Prostate gland (tissue), 2 donors: Measurements from ENCODE around the gene EXOC6. TPM values are rescaled to one million over a fixed set of nuclear protein-coding genes. Genes with fewer than 3 reads are reported as not detected.

ENCODE experiments used
- DNase-seq: peaks from one replicate; pipeline ENCODE4 v3.0.0-alpha.2; 2019; ENCODE audit warnings: low spot score
- H3K27ac ChIP-seq, 2 donors: fragments of 200-600 bp; sonication (generic); 2 replicates each; pipeline ENCODE4 v1.5.1; 2017 to 2019
- H3K27me3 ChIP-seq: fragments of 200-600 bp; sonication (generic); replicated peaks from 2 replicates; pipeline ENCODE4 v1.5.1; 2019; ENCODE audit not compliant: insufficient read depth
- H3K36me3 ChIP-seq, 2 donors: fragments of 200-600 bp; sonication (generic); 1 replicate in 1 of 2; 2 replicates in 1 of 2; pipeline versions ENCODE4 v1.5.1 to v1.8.1; 2017 to 2019
- H3K4me1 ChIP-seq: fragments of 200-600 bp; sonication (generic); replicated peaks from 2 replicates; pipeline ENCODE4 v1.5.1; 2019
- H3K4me3 ChIP-seq, 2 donors: fragments of 200-600 bp; sonication (generic); 2 replicates each; pipeline ENCODE4 v1.5.1; 2017 to 2019
- H3K9me3 ChIP-seq: fragments of 200-600 bp; sonication (generic); 2 replicates; pipeline ENCODE4 v1.5.1; 2017
- POLR2A ChIP-seq: fragments of 450-650 bp; IDR thresholded peaks from one replicate; pipeline ENCODE4 v1.6.1; 2016; ENCODE audit warnings: antibody characterized with exemption, mild to moderate bottlenecking
- POLR2AphosphoS5 ChIP-seq: sonication (generic); formaldehyde crosslinking; IDR thresholded peaks from one replicate; pipeline ENCODE4 v1.6.1; 2017; ENCODE audit warnings: antibody characterized with exemption
- WGBS: methylation state at CpG from one replicate; pipeline ENCODE4 v1.1.5; 2018; 5-methylcytosine and 5-hydroxymethylcytosine counted together
- intact Hi-C: fragments of 100-400 bp; cut with DNase I; formaldehyde crosslinking; loops from one replicate; pipeline ENCODE4 v1.14.2; 2022
- total RNA-seq, 2 donors: library from RNA; depleted of rRNA; stranded (reverse); fragments of >200 nt; gene quantifications; one replicate each; pipeline ENCODE4 v1.1.0, GENCODE V29; 2016
- TF ChIP-seq, protein P1 (sequence below), 4 experiments: fragments of 200-600 bp in 2 of 4; fragments of 450-650 bp in 2 of 4; sonication (generic) in 2 of 4; IDR thresholded peaks; 1 replicate in 3 of 4; 2 replicates in 1 of 4; pipeline ENCODE4 v1.5.1; 2016 to 2019; ENCODE audit warnings: antibody characterized with exemption in 4 of 4, mild to moderate bottlenecking in 2 of 4, moderate library complexity in 2 of 4

The EXOC6 gene
- total RNA-seq, 2 donors from 2014 or later: 13.5 to 598 TPM

DNA sequence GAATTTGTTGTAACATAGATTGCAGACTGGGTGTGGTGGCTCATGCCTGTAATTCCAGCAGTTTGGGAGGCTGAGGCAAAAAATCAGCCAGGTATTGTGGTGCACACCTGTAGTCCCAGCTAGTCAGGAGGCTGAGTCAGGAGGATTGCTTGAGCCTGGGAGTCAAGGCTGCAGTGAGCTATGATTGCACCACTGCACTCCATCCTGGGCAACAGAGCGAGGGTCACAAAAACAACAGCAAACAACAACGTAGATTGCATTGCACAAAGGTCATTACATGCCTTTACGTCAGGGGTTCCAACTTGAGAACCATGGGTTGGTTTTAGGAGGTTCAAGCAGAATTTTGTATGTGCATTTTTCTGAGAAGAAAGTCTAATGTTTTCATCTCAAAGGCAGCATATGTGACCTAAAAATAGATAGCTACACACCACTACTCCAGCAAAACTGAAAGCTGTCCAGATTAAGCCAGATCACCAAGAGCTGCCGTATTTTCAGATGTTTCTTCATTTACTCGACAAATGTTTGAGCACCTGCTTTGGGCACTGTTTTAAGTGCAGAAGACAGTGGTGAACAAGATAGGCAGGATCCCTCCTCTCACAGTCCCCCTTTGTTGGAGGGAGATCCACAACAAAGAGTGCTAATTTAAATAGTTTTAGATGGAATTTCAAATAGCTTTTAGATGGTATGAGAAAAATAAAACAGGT lies 183.9 kb downstream of the EXOC6 start:
- 85% methylated on average over 5 of the region's 5 CpGs for WGBS
- no peaks in the 10 kb centered on the region for H3K36me3 ChIP-seq
- H3K4me3 ChIP-seq: no peak overlapping the region
- no peak for TF ChIP-seq POLR2A
- TF ChIP-seq, protein P1, sequence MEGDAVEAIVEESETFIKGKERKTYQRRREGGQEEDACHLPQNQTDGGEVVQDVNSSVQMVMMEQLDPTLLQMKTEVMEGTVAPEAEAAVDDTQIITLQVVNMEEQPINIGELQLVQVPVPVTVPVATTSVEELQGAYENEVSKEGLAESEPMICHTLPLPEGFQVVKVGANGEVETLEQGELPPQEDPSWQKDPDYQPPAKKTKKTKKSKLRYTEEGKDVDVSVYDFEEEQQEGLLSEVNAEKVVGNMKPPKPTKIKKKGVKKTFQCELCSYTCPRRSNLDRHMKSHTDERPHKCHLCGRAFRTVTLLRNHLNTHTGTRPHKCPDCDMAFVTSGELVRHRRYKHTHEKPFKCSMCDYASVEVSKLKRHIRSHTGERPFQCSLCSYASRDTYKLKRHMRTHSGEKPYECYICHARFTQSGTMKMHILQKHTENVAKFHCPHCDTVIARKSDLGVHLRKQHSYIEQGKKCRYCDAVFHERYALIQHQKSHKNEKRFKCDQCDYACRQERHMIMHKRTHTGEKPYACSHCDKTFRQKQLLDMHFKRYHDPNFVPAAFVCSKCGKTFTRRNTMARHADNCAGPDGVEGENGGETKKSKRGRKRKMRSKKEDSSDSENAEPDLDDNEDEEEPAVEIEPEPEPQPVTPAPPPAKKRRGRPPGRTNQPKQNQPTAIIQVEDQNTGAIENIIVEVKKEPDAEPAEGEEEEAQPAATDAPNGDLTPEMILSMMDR (IDR thresholded peaks at IDR 0.05): no peak
- no peak for TF ChIP-seq POLR2AphosphoS5
- H3K27me3 ChIP-seq: no peaks in the 10 kb centered on the region
- no peaks in the 10 kb centered on the region for H3K9me3 ChIP-seq
- no peaks in the 10 kb centered on the region for H3K4me1 ChIP-seq
- no peak overlapping the region for H3K27ac ChIP-seq
- DNase-seq: no peak
- intact Hi-C loops: no loop called here

DNA sequence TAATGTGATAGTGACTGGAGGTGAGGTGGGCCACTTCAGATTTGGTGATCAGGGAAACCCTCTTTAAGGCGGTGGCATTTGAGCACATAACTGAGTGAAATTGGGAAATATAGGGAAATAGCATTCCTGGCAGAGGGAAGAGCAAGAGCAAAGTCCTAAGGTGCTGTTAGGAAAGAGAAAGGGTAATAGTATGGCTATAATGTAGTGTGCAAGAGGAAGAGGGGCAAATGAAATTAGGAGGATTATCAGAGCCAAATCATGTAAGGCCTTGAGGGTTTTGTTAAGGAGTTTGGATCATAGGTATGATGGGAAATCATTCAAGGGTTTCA lies 184.5 kb downstream of the EXOC6 start:
- no peak for TF ChIP-seq POLR2AphosphoS5
- TF ChIP-seq POLR2A: no peak
- TF ChIP-seq, protein P1 (IDR thresholded peaks at IDR 0.05): no peak
- Histone ChIP-seq H3K36me3 (no peaks in the 10 kb centered on the region), H3K27ac (no peak overlapping the region), H3K9me3 (no peaks in the 10 kb centered on the region), H3K27me3 (no peaks in the 10 kb centered on the region), H3K4me1 (no peaks in the 10 kb centered on the region), H3K4me3 (no peak overlapping the region)
- 98% methylated on average over 1 of the region's 1 CpG for WGBS
- DNase-seq: no peak
- intact Hi-C loops: no loop called here

DNA sequence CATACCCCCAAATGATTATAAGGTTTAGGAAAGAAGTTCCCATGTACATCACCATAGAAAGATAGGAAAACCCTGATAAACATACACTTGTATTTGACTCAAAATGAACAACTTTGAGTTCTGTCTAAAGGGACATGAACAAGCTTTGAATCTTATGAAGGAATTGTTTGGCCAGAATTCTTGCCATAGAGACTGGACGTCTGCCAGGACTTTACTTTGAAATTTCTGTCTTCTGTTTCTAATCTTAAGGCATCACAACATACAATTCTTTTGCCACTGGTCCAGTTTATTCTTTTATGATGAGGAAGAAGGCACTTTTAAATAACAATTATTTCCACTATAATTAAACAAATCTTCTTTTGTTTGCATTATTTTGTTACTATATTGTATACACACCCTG lies 186.1 kb downstream of the EXOC6 start:
- Histone ChIP-seq H3K27ac (no peak overlapping the region), H3K9me3 (no peaks in the 10 kb centered on the region), H3K4me1 (no peaks in the 10 kb centered on the region), H3K4me3 (no peak overlapping the region), H3K36me3 (no peaks in the 10 kb centered on the region), H3K27me3 (no peaks in the 10 kb centered on the region)
- no peak for DNase-seq
- intact Hi-C loops: no loop called here
- WGBS: 20% methylated on average over 1 of the region's 1 CpG
- TF ChIP-seq POLR2A (no peak), POLR2AphosphoS5 (no peak)
- TF ChIP-seq, protein P1 (IDR thresholded peaks at IDR 0.05): no peak

DNA sequence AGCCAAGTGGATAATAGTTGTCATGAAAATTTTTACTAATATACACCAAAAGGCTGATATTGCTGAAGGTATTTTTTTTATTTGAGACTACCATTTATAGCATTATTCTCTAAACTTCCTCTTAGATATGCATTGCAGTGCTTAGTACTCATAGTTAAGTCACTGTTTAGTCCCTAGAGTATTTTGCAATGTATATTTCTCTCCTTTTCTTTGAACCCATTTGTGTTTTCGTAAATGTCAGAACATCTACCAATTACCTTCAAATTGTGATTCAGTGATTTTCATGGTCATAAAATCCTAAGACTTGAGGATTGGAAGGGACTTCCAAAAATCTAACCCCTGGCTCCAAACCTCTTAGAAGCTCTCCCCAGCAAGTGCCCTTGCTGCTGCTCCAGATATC lies 190.8 kb downstream of the EXOC6 start:
- intact Hi-C loops: no loop called here
- Histone ChIP-seq H3K4me3 (no peak overlapping the region), H3K27me3 (no peaks in the 10 kb centered on the region), H3K9me3 (no peaks in the 10 kb centered on the region), H3K4me1 (no peaks in the 10 kb centered on the region), H3K36me3 (no peaks in the 10 kb centered on the region), H3K27ac (no peak overlapping the region)
- WGBS: 100% methylated on average over 1 of the region's 1 CpG
- DNase-seq: no peak
- TF ChIP-seq POLR2A: no peak

DNA sequence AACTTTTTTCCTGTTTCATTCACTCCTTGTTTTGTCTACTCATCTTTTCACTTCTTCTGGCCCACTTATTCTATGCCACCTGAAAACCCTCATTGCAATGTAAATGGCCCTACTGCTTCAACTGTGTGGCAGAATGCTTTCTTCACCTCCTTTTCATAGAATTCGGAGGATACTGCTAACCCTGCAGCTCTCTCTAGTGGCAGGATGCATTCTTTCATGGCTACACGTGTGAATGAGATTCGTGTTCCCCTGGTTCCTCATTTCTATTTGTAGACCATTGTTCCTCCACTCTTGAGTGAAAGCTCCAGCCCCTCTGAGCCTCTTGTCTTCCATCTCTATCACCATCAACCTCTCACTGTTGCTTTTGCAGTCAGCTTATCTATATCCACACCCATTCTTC lies 191.4 kb downstream of the EXOC6 start:
- WGBS: 29% methylated on average over 3 of the region's 3 CpGs
- no peaks in the 10 kb centered on the region for H3K27me3 ChIP-seq
- no peaks in the 10 kb centered on the region for H3K4me1 ChIP-seq
- TF ChIP-seq, protein P1 (IDR thresholded peaks at IDR 0.05): peak in 1 of 4 experiments; percentile 19
- no peak for TF ChIP-seq POLR2AphosphoS5
- H3K4me3 ChIP-seq: no peak overlapping the region
- no peak overlapping the region for H3K27ac ChIP-seq
- intact Hi-C loops: no loop called here
- no peak for DNase-seq
- H3K9me3 ChIP-seq: no peaks in the 10 kb centered on the region
- no peaks in the 10 kb centered on the region for H3K36me3 ChIP-seq
